HEK293 (cell line): ENCODE results near the gene FDX1.
A peak's percentile ranks its signal among the peaks of the same experiment; 100 is the strongest.

Source experiments
- CTCF ChIA-PET: fragments of 350-600 bp; formaldehyde crosslinking; extraction: SDS; loops from one replicate; lab custom pipeline; 2021; ENCODE audit warnings: antibody characterized with exemption; lab: Yijun Ruan, JAX
- POLR2A ChIA-PET: fragments of 300-600 bp; formaldehyde crosslinking; extraction: SDS; loops from one replicate; lab custom pipeline; 2020; ENCODE audit warnings: antibody characterized with exemption, inconsistent platforms; lab: Yijun Ruan, JAX
- H3K27ac ChIP-seq: fragments of 200-500 bp; sonication (Bioruptor generic); 2 replicates; pipeline ENCODE4 v1.5.1; 2014; ENCODE audit warnings: low read depth, low read length, control low read depth, inconsistent platforms; ENCODE audit errors: extremely low read depth
- H3K36me3 ChIP-seq, 2 experiments: fragments of 200-500 bp in 1 of 2; sonication (Bioruptor generic) in 1 of 2; 1 replicate in 1 of 2; 2 replicates in 1 of 2; pipeline ENCODE4 v1.5.1; 2014 to 2017; ENCODE audit warnings: inconsistent platforms in 2 of 2, low read length in 2 of 2; ENCODE audit not compliant: control insufficient read depth in 2 of 2, insufficient read depth in 1 of 2
- H3K4me1 ChIP-seq: fragments of 200-500 bp; sonication (Bioruptor generic); 2 replicates; pipeline ENCODE4 v1.5.1; 2014; ENCODE audit warnings: mild to moderate bottlenecking, low read length, inconsistent platforms; ENCODE audit not compliant: control insufficient read depth, insufficient read depth
- H3K4me3 ChIP-seq: 2 replicates; pipeline ENCODE4 v1.5.1; 2011; ENCODE audit warnings: low read depth, mild to moderate bottlenecking, control low read depth, low read length, moderate library complexity
- H3K9me3 ChIP-seq: fragments of 200-500 bp; sonication (Bioruptor generic); 2 replicates; pipeline ENCODE4 v1.5.1; 2014; ENCODE audit warnings: low read depth, low read length, inconsistent platforms; ENCODE audit not compliant: control insufficient read depth, insufficient read depth
- BCL11B ChIP-seq: fragments of 450-650 bp; formaldehyde crosslinking; IDR thresholded peaks from 2 replicates; pipeline ENCODE4 v1.5.1; 2016; ENCODE audit warnings: low read depth, missing biosample characterization, missing genetic modification characterization
- BCL6B ChIP-seq: fragments of 450-650 bp; formaldehyde crosslinking; IDR thresholded peaks from 2 replicates; pipeline ENCODE4 v1.5.1; 2017; ENCODE audit warnings: missing biosample characterization, missing genetic modification characterization
- CTCF ChIP-seq: fragments of 450-650 bp; formaldehyde crosslinking; IDR thresholded peaks from 2 replicates; pipeline ENCODE4 v1.5.1; 2016; ENCODE audit warnings: missing biosample characterization, missing genetic modification characterization
- EGR2 ChIP-seq: fragments of 450-650 bp; formaldehyde crosslinking; IDR thresholded peaks from 2 replicates; pipeline ENCODE4 v1.5.1; 2016; ENCODE audit warnings: low read depth, missing biosample characterization, missing genetic modification characterization
- REST ChIP-seq: fragments of 450-650 bp; formaldehyde crosslinking; IDR thresholded peaks from 2 replicates; pipeline ENCODE4 v1.5.1; 2016; ENCODE audit warnings: missing biosample characterization, missing genetic modification characterization
- SCRT2 ChIP-seq: fragments of 450-650 bp; formaldehyde crosslinking; IDR thresholded peaks from 2 replicates; pipeline ENCODE4 v1.5.1; 2016; ENCODE audit warnings: missing biosample characterization, missing genetic modification characterization
- WT1 ChIP-seq: fragments of 450-650 bp; formaldehyde crosslinking; IDR thresholded peaks from 2 replicates; pipeline ENCODE4 v1.5.1; 2016; ENCODE audit warnings: missing biosample characterization, missing genetic modification characterization
- ZBTB1 ChIP-seq: fragments of 450-650 bp; formaldehyde crosslinking; IDR thresholded peaks from 2 replicates; pipeline ENCODE4 v1.5.1; 2016; ENCODE audit warnings: missing biosample characterization, missing genetic modification characterization
- ZFP41 ChIP-seq: fragments of 450-650 bp; formaldehyde crosslinking; IDR thresholded peaks from 2 replicates; pipeline ENCODE4 v1.5.1; 2016; ENCODE audit warnings: missing biosample characterization, missing genetic modification characterization, borderline replicate concordance
- ZNF10 ChIP-seq: fragments of 450-650 bp; formaldehyde crosslinking; IDR thresholded peaks from 2 replicates; pipeline ENCODE4 v1.5.1; 2017; ENCODE audit warnings: missing biosample characterization, missing genetic modification characterization
- ZNF121 ChIP-seq: fragments of 450-650 bp; formaldehyde crosslinking; IDR thresholded peaks from 2 replicates; pipeline ENCODE4 v1.5.1; 2016; ENCODE audit warnings: missing biosample characterization, missing genetic modification characterization
- ZNF140 ChIP-seq: fragments of 450-650 bp; formaldehyde crosslinking; IDR thresholded peaks from 2 replicates; pipeline ENCODE4 v1.5.1; 2016; ENCODE audit warnings: missing biosample characterization, missing genetic modification characterization
- ZNF174 ChIP-seq: fragments of 450-650 bp; formaldehyde crosslinking; IDR thresholded peaks from 2 replicates; pipeline ENCODE4 v1.5.0; 2017; ENCODE audit warnings: missing biosample characterization, mild to moderate bottlenecking, missing genetic modification characterization
- ZNF266 ChIP-seq: fragments of 450-650 bp; formaldehyde crosslinking; IDR thresholded peaks from 2 replicates; pipeline ENCODE4 v1.5.1; 2016; ENCODE audit warnings: missing biosample characterization, missing genetic modification characterization, low read depth
- ZNF335 ChIP-seq: fragments of 450-650 bp; formaldehyde crosslinking; conservative IDR thresholded peaks from 2 replicates; pipeline ENCODE4 v1.5.1; 2016; ENCODE audit warnings: missing biosample characterization, missing genetic modification characterization
- ZNF433 ChIP-seq: fragments of 450-650 bp; formaldehyde crosslinking; IDR thresholded peaks from 2 replicates; pipeline ENCODE4 v1.5.1; 2016; ENCODE audit warnings: missing biosample characterization, missing genetic modification characterization, low read depth
- ZNF548 ChIP-seq: fragments of 450-650 bp; formaldehyde crosslinking; IDR thresholded peaks from 2 replicates; pipeline ENCODE4 v1.5.1; 2016; ENCODE audit warnings: missing biosample characterization, missing genetic modification characterization
- ZNF596 ChIP-seq: fragments of 450-650 bp; IDR thresholded peaks from 2 replicates; pipeline ENCODE4 v1.5.0; 2018; ENCODE audit warnings: missing biosample characterization, mild to moderate bottlenecking, missing genetic modification characterization, moderate library complexity
- ZNF624 ChIP-seq: fragments of 450-650 bp; formaldehyde crosslinking; IDR thresholded peaks from 2 replicates; pipeline ENCODE4 v1.5.1; 2017; ENCODE audit warnings: missing biosample characterization, missing genetic modification characterization
- ZNF626 ChIP-seq: fragments of 450-650 bp; sonication (Bioruptor Pico); formaldehyde crosslinking; IDR thresholded peaks from 2 replicates; pipeline ENCODE4 v1.5.1; 2018; ENCODE audit warnings: missing biosample characterization, missing genetic modification characterization, inconsistent platforms
- ZNF629 ChIP-seq: fragments of 450-650 bp; formaldehyde crosslinking; IDR thresholded peaks from 2 replicates; pipeline ENCODE4 v1.5.1; 2017; ENCODE audit warnings: missing biosample characterization, missing genetic modification characterization
- ZNF791 ChIP-seq: fragments of 450-650 bp; formaldehyde crosslinking; IDR thresholded peaks from 2 replicates; pipeline ENCODE4 v1.5.1; 2016; ENCODE audit warnings: missing biosample characterization, missing genetic modification characterization
- ZNF830 ChIP-seq: fragments of 450-650 bp; IDR thresholded peaks from 2 replicates; pipeline ENCODE4 v1.5.0; 2018; ENCODE audit warnings: missing biosample characterization, missing genetic modification characterization, low read depth, mild to moderate bottlenecking, moderate library complexity
- ZNF843 ChIP-seq: fragments of 450-650 bp; formaldehyde crosslinking; IDR thresholded peaks from 2 replicates; pipeline ENCODE4 v1.5.1; 2016; ENCODE audit warnings: missing biosample characterization, missing genetic modification characterization

The FDX1 gene

GRCh38 chr11:110428040-110428439 lies 1.7 kb upstream of the FDX1 start:
- H3K9me3 ChIP-seq = no peaks in the 10 kb centered on the region
- POLR2A ChIA-PET = interaction anchor here (1.2 kb wide), 1 partner anchor 9 kb away, joined by 3 read pairs; no protein-coding TSS in a partner anchor
- no peak overlapping the region for H3K4me3 ChIP-seq
- no peak overlapping the region for H3K27ac ChIP-seq
- H3K36me3 ChIP-seq = no peaks in the 10 kb centered on the region
- CTCF ChIA-PET = interaction anchor here (0.5 to 0.6 kb wide), 2 partner anchors 999 to 1082 kb away, joined by 3 read pairs; no protein-coding TSS in a partner anchor
- H3K4me1 ChIP-seq = no peaks in the 10 kb centered on the region; the same call in 1 of the 2 replicates
- TF ChIP-seq ZNF596 (tag by site-specific recombination) (no peak), ZNF548 (tag by site-specific recombination) (no peak), ZBTB1 (no peak), ZNF266 (no peak), ZNF174 (tag by site-specific recombination) (no peak), ZNF843 (tag by site-specific recombination) (no peak), ZNF624 (tag by site-specific recombination) (no peak), ZNF791 (tag by site-specific recombination) (no peak), SCRT2 (tag by site-specific recombination) (no peak), ZFP41 (tag by site-specific recombination) (no peak), REST (tag by site-specific recombination) (no peak), WT1 (tag by site-specific recombination) (no peak), BCL11B (tag by site-specific recombination) (no peak), BCL6B (no peak), ZNF626 (tag by site-specific recombination) (no peak), ZNF433 (tag by site-specific recombination) (no peak), ZNF140 (no peak)
- TF ChIP-seq, all 188 proteins: peak for 0

- CTCF ChIA-PET = interaction anchor here (0.6 to 2.2 kb wide), 8 partner anchors 27 to 1000 kb away, joined by 3 to 14 read pairs (median 4); no protein-coding TSS in a partner anchor
- peak overlapping the region; percentile 56 for H3K4me3 ChIP-seq
- H3K4me1 ChIP-seq = no peaks in the 10 kb centered on the region; the same call in 1 of the 2 replicates
- no peak for TF ChIP-seq CTCF (tag by site-specific recombination)
- no peak for TF ChIP-seq ZNF10
- 0 out of 2 replicates have a peak, but pooled peaks have one; percentile 32 for TF ChIP-seq ZNF121 (tag by site-specific recombination)
- no peak for TF ChIP-seq EGR2
- TF ChIP-seq ZNF629 (tag by site-specific recombination) = no peak
- TF ChIP-seq ZNF335 = peak; percentile 52
- TF ChIP-seq ZNF830 = no peak
- H3K9me3 ChIP-seq = no peaks in the 10 kb centered on the region
- H3K27ac ChIP-seq = peak overlapping the region; percentile 90; the same call in 1 of the 2 replicates
- POLR2A ChIA-PET = interaction anchor here (0.8 to 1.2 kb wide), 3 partner anchors 10 to 328 kb away, joined by 3 to 4 read pairs (median 3); no protein-coding TSS in a partner anchor
- H3K36me3 ChIP-seq = no peaks in the 10 kb centered on the region
Observed at GRCh38 chr11:110428956-110429730, 605 bp upstream of the FDX1 start.
